Panc1 (cell line): ENCODE results near the gene CDCA4.

Experiments
- CTCF ChIP-seq: fragments of 450-650 bp; IDR thresholded peaks from 2 replicates; pipeline ENCODE4 v1.5.1; 2017; ENCODE audit warnings: mild to moderate bottlenecking
- POLR2AphosphoS5 ChIP-seq: IDR thresholded peaks from 2 replicates; pipeline ENCODE4 v1.6.1; 2012; ENCODE audit warnings: mild to moderate bottlenecking, low read depth, low read length, moderate library complexity
- REST ChIP-seq, 2 experiments: IDR thresholded peaks; 2 replicates each; pipeline ENCODE4 v1.6.1; 2011 to 2012; ENCODE audit warnings: low read depth in 2 of 2, control low read depth in 1 of 2, low read length in 1 of 2, mild to moderate bottlenecking in 1 of 2, moderate library complexity in 1 of 2; ENCODE audit not compliant: insufficient read depth in 1 of 2
- SIN3A ChIP-seq: IDR thresholded peaks from 2 replicates; pipeline ENCODE4 v1.6.1; 2012; ENCODE audit warnings: low read depth, mild to moderate bottlenecking, low read length, moderate library complexity, borderline replicate concordance; ENCODE audit not compliant: insufficient read depth

GRCh38 chr14:105013150-105013785 lies 7.6 kb downstream of the CDCA4 start:
- TF ChIP-seq CTCF = no peak
- TF ChIP-seq REST (IDR thresholded peaks at IDR 0.05; ENCODE audit: insufficient read depth in 1 of 2, low read depth in 2 of 2, low read length in 1 of 2) = no peak
- TF ChIP-seq POLR2AphosphoS5 = no peak
- TF ChIP-seq SIN3A = no peak
